ENCODE measurements around the gene MAN1C1.

- no peak for TF ChIP-seq ZNF274 (IDR thresholded peaks at IDR 0.05; ENCODE audit: low read depth, low read length)
- no peak for TF ChIP-seq SUZ12 (IDR thresholded peaks at IDR 0.05; ENCODE audit: extremely low read depth, insufficient read depth, insufficient read length)
Observed at GRCh38 chr1:25750923-25751605, 134.5 kb downstream of the MAN1C1 start.

All from NT2/D1 (cell line).